Measurements from ENCODE around the gene PRDX6. TPM values are rescaled to one million over a fixed set of nuclear protein-coding genes. Genes with fewer than 3 reads are reported as not detected.

PRDX6 gene
- total and polyA plus RNA-seq, 10 of the 15 experiments (the other 5 are each of a cell fraction or from before 2014, with no cell fraction given), result 70.7 to 230 (median 138) TPM

GRCh38 chr1:173432331-173432730, 44.8 kb upstream of the PRDX6 start (continued):
- TF ChIP-seq BCLAF1 (IDR thresholded peaks at IDR 0.05), result no peak

- Histone ChIP-seq H2AFZ (ENCODE audit: control insufficient read depth, low read depth, low read length) (no peak overlapping the region), H3K36me3 (ENCODE audit: control insufficient read depth in 2 of 2, insufficient read depth in 2 of 2, low read length in 1 of 2) (no peaks in the 10 kb centered on the region), H3K4me3 (no peak overlapping the region), H3K4me1 (ENCODE audit: control insufficient read depth, insufficient read depth, low read length) (peaks cover 19% of the 10 kb centered on the region), H3K9me3 (replicated peaks; ENCODE audit: control insufficient read depth, insufficient read depth, low read length) (no peaks in the 10 kb centered on the region), H3K27ac (ENCODE audit: control insufficient read depth, insufficient read depth) (no peak overlapping the region), H3K27me3 (replicated peaks in 1 of 2; ENCODE audit: control insufficient read depth in 2 of 2, insufficient read depth in 2 of 2, low read length in 1 of 2) (no peaks in the 10 kb centered on the region), H3K79me2 (ENCODE audit: control insufficient read depth, insufficient read depth, low read length) (no peaks in the 10 kb centered on the region), H3K9ac (ENCODE audit: control insufficient read depth, insufficient read depth, low read length) (no peak overlapping the region), H3K4me2 (ENCODE audit: control insufficient read depth, insufficient read depth) (no peak overlapping the region), H4K20me1 (ENCODE audit: control insufficient read depth, insufficient read depth) (no peaks in the 10 kb centered on the region)
- intact Hi-C loops (cut with micrococcal nuclease; ENCODE audit: unreplicated experiment) (loop anchor here (5.0 to 10.0 kb wide), 3 partner anchors 73 to 511 kb away; partner anchors contain the start of gene KLHL20), in situ Hi-C loops (cut with MboI) (loop anchor here (5.0 to 25.0 kb wide), 4 partner anchors 388 to 1311 kb away; partner anchors contain the start of genes CENPL and DARS2)
- no TSS peak for BruUV-seq (replicated peaks)
- DNase-seq (ENCODE audit: low read depth, low spot score) (no peak), ATAC-seq (no peak), FAIRE-seq (no peak)
- ChIA-PET SMC1A (ENCODE audit: uncharacterized antibody, unreplicated experiment) (interaction anchor here (0.6 kb wide), 1 partner anchor 780 kb away, joined by 3 read pairs; no protein-coding TSS in a partner anchor), RAD21 (ENCODE audit: unreplicated experiment) (interaction anchor here (0.6 kb wide), 1 partner anchor 16 kb away, joined by 3 read pairs; no protein-coding TSS in a partner anchor), CTCF (no interaction called here), POLR2A (interaction anchor here (0.7 kb wide), 1 partner anchor 64 kb away, joined by 3 read pairs; no protein-coding TSS in a partner anchor)
- 98% methylated on average over 2 of the region's 2 CpGs for WGBS (ENCODE audit: insufficient coverage, insufficient replicate concordance, low lambda C conversion rate, missing lambda C conversion rate)
- no peak for TF ChIP-seq POLR2A (IDR thresholded peaks at IDR 0.05; ENCODE audit: low read depth, low read length)
- TF ChIP-seq SMARCA5 (IDR thresholded peaks at IDR 0.05), result no peak
- TF ChIP-seq ZNF687 (IDR thresholded peaks at IDR 0.05), result no peak
- no peak for TF ChIP-seq MLLT1 (IDR thresholded peaks at IDR 0.05)
- no peak for TF ChIP-seq NKRF (conservative IDR thresholded peaks at IDR 0.05)
- TF ChIP-seq TBL1XR1 (IDR thresholded peaks at IDR 0.05; ENCODE audit: low read depth, low read length), result no peak
- no peak for TF ChIP-seq POU2F2 (IDR thresholded peaks at IDR 0.05; ENCODE audit: borderline replicate concordance, low read depth, low read length)
- no peak for TF ChIP-seq PAX8 (IDR thresholded peaks at IDR 0.05)
- no peak for TF ChIP-seq CHD1 (IDR thresholded peaks at IDR 0.05; ENCODE audit: low read depth, low read length)
- TF ChIP-seq CBX5 (IDR thresholded peaks at IDR 0.05; ENCODE audit: low read depth), result no peak
- no peak for TF ChIP-seq ZNF217 (IDR thresholded peaks at IDR 0.05)
Measured at GRCh38 chr1:173433751-173434326, 43.3 kb upstream of the PRDX6 start.
